NT2/D1 (cell line): ENCODE results near the gene RPL4.

Experiments
- SUZ12 ChIP-seq: IDR thresholded peaks from 2 replicates; pipeline ENCODE4 v1.6.1; 2011; ENCODE audit not compliant: insufficient read length, insufficient read depth; ENCODE audit errors: extremely low read depth
- YY1 ChIP-seq: IDR thresholded peaks from 2 replicates; pipeline ENCODE4 v1.6.1; 2011; ENCODE audit not compliant: insufficient read length, insufficient read depth
- ZNF274 ChIP-seq: IDR thresholded peaks from 2 replicates; pipeline ENCODE4 v1.6.1; 2011; ENCODE audit warnings: mild to moderate bottlenecking, low read depth, low read length

DNA sequence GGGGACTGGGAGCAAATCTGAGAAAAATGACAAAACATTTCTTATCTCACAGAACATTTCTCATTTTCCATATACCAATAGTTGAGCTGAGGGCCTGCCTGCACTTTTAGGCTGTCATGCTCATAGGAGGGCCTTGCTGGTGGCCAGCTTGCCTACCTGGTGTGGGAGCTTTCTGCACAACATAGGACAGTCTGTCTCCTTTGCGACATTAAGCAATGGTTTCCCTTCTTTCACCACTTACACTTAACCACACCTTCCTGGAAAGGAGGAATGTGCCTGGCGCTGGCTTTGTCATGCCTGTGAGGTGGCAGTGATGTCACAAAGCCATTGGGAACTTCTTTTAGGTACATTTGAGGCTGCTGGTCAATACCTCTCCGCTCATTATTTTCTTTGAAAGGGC lies 12.8 kb downstream of the RPL4 start:
- no peak for TF ChIP-seq ZNF274
- no peak for TF ChIP-seq SUZ12
- TF ChIP-seq YY1, result no peak
